Inflammatory macrophage (primary cell): ENCODE data around the gene APOL1.
"Not testable (repeated sequence)": the region's sequence is repeated elsewhere in the genome, so short reads cannot be mapped to it uniquely, and the experiment has no call there.

Source experiments
- DNase-seq, 2 donors: peaks; one replicate each; pipeline ENCODE4 v3.0.0-alpha.2; 2020 to 2022

APOL1 gene

GRCh38 chr22:36225333-36225922, 27.5 kb upstream of the APOL1 start:
- DNase-seq, result no peak

- DNase-seq, result no peak
Measured at GRCh38 chr22:36226189-36226588, 26.7 kb upstream of the APOL1 start.

GRCh38 chr22:36227396-36227795, 25.5 kb upstream of the APOL1 start:
- DNase-seq, result peak; percentile 47 to 80

DNA sequence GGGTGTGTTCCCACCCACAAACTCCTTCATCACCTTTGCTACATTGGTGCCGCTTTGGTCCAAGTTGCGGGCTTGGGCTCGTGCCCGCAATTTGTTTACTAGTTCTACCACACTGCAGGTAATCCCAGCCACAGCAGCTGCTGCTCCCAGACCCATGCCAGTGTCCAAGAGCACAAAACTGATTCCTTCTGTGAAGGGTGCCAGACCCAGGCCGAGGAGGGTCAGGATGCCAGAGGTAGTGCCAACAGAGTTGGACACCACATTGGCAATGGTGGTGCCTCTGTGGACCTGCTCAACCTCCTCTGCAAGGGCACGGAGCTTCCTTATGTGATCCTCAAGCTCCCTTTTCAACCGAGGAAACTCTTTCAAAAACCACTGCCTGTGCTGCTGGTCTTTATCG, 25.1 kb upstream of the APOL1 start:
- no peak for DNase-seq

DNA sequence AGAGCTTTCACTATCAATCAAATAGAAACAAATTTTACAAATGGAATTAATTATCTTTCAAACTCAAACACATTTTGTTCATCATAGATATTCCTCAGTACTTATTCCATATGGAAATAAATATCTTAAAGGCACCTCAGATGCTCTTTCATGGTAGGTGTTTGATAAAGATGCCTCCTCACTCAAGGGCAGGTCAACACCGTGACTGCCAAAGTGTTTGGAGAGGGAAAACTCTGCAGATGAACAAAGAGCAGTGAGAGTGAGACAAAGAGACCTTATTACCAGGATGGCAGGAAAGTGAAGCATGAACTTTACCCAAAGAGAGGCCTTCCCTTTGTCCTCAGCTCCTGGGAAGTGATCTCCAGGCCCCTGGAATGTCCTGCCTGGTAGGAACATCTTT, 24.6 kb upstream of the APOL1 start:
- not testable (repeated sequence) for DNase-seq

- no peak for DNase-seq
Measured at GRCh38 chr22:36228944-36229343, 24.0 kb upstream of the APOL1 start.

DNA sequence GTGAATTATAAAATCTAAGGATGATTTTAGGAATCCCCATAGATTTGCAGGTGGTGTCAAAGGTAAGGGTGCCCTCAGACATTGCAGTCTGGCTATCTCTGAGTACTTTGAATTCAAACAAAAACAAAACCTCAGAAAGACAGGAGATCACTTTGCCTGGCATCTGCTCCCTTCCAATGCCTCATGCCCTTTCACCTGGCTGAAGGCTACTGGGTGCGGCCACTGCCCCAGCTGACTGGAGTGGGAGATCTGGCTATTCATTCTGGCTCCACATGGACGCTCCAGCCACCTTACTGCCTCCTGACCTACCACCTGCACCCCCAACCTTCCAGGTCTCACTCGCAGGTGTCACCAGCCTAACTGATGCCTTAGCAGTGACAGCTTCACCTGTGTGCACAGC, 23.3 kb upstream of the APOL1 start:
- DNase-seq, result not testable (repeated sequence)

DNA sequence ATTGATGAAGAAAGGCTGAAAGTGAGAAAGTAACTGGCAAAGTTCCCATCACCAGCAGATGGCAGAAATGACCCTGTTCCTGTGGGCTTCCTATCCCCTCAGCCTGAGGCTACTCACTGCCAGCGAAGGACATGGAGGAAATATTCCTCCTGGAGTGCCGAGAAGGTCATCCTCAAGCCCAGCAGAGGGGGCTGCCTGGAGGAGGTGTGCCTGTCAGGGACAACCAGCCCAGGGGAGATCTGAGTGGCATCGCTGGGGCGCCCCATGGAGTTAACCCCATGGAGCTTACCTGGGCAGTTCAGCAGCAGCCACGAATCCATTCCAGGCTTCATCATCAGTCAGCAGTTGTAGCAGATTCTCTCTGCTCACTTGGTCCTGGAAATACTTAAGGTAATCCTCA, 21.9 kb upstream of the APOL1 start:
- DNase-seq, result not testable (repeated sequence)

DNA sequence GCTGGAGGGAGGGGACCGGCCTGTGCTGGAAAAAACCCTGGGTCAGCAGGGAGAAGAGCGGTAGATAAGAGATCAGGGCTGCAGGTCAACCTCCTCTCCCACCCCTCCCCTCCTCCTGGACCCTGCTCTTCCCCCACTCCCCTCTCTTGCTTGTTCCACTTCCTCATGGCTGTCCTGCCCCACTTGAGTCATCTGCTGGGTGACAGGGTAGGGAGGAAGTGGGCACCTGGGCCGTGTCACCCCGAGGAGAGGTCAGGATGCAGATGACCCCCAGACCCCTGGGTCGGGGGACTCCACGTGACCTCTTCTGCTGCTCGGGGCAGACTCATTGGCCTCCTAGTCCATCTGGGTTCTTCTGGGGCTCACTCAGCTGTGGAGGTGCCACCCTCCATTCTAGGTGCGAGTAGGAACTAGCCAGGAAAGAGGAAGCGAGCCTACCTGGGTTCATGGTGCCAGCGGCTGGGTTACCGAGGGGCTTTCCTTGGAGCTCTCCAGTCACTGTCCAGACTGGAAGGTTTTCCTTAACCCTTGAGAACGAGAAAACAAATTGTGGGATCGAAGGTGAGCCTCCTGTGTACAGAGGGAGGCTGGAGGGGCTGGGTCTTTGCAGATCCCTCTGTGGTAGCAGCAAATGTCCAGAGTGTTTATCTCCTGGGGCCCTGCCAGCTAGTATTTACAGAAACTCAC, 20.1 kb upstream of the APOL1 start:
- no peak for DNase-seq

DNA sequence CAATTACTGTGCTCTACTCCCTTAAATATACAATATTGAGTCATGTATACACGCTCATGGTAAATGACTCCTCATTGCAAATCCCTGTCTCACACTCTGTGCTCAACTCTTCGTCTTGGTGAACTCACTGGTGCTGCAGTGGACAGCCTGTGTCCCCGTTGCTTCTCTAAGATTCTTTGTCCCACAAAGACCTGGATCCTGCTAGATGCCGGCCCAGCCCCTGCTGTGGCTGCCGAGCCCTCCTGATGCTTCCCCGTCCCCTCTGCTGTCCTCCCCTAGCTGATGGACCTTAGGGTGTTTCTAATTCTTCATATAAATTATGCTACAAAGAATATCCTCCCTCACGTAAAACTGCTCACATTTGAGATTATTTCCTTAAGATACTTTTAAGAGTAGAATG, 19.1 kb upstream of the APOL1 start:
- DNase-seq, result no peak

GRCh38 chr22:36234213-36234612, 18.7 kb upstream of the APOL1 start:
- no peak for DNase-seq

- DNase-seq, result no peak
Measured at GRCh38 chr22:36234919-36235318, 18.0 kb upstream of the APOL1 start.

DNA sequence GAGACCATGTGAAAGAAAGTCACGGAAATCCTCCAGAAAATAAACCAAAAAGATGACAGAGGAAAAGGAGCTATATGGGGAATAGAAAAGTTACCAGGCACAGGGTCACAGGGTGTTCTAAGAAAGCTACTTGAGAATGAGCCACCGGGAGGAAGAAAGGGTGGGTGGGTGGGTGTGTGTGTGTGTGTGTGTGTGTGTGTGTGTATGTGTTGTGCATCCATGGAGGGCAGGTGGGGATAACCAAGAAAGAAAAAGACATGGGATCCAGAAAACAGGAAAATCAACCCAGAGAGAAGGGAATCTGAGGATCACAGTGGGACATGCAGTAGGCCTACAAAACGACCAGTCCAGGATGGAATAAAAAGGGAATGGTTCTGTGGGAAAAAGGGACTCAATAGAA, 17.3 kb upstream of the APOL1 start:
- no peak for DNase-seq

DNA sequence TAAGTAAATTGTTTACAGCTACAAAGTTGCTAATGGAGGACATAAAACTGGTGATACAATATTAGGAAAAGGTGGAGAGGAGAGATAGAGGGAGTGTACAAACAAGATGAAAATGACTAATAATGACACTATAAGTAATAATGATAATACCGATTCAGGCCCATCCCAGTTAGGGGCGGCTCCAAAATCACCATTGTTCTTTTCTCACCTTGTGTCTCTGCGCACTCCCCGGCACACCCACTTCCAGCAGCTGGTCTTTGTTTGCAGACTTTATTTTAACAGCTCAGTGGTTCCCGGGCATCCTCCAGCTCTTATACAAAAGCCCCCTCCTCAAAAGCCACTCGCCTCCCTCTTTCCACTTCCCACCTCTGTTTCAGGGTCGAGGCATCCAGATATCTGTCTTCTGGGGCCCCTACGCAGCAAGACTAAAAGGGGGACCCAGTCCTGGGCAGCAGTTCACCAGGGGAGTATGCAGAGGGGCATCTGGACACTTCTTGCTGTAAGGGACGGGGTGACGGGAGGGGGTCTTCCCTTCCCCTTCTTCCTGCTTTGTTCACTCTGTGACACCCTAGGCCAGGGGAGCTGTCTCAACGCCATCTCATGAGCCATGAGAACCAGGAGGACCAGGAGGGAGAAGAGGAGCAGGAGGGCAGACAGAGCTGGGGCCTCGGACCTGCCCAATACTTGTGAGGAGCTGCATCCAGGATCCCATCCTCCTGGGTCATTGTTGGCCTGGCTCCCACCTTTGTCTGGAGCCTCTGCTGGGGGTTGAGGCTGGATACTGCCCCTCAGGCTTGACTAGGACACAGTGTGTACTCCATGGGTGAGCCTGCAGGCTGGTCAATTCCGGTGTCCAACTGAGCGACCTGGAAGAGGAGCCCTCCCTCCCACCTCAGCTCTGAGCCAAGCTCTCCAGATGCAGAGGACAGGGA, 16.3 kb upstream of the APOL1 start:
- DNase-seq, result no peak

GRCh38 chr22:36237462-36238372, 15.2 kb upstream of the APOL1 start:
- peak; percentile 64 to 79 for DNase-seq

DNA sequence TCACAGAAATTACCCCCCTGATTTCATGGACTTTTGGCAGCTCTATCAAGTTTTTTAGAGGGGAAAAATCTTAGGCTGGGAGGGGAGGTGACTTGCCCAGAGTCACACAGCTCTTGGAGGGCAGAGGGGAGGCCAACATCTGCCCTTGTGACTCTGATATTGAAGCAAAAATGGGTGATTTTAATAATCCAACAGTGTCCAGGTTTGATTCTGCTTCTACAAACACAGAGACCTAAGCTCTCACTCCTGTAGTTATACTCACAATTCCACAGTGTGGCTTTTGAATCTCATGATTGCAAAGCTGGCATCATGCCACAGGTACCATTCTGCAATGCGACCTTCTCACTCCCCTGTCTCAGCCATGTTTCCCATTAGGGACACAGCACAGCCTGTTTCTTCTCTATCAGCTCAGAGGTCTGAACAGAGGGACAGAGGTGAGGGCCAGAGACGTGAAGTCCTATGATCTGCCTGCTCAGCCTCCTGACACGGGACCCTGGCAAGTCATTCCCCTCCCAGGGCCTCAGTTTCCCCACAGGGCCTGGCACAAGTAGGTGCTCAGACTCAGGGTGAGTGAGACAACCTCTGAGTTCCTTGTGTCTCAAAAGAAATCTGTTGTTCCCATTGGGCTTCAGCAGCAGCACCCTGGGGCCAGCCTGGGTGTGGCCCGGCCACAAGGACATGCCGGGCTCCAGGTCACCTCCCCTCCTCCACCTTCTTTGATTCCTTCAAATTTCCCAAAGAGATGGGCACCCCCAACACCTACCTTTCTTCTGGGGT, 14.4 kb upstream of the APOL1 start:
- DNase-seq, result peak in 1 of 2 donors; percentile 35

- DNase-seq, result no peak
Measured at GRCh38 chr22:36239150-36239400, 13.9 kb upstream of the APOL1 start.

DNA sequence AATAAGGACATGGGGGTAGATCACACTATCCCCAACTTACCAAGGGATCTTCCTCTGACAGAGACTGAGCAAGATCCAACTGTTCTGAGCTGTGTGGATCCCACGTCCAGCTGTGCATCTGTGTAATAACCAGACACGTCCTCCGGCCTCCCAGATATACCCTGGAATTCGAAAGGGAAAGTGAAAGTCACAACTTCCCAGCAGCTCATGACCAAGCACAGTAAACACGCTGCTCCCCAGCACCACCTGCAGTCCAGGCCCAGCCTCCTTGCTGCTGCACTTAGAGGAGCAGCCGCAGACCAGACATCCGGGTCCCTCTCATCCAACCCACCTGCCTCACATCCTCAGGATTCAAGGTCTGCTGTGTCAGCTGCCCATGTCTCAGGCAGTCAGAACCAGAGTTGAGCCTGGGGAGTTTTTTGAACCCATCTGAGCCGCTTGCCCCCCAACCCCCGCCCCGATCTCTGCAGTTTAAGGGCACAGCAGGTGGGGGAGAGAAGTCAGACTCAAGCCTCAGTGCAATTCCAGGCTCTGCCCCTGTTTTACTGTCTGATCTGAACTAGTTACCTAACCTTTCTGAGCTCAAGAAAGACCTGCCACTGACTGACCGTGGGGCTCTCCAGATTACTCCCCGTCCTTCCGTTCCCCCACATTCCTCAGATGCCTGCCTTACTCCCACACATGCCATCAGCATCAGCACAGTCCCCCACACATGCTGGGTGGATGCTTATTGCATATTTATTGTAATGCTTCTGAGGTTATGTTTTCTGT, 13.3 kb upstream of the APOL1 start, which contains the start of gene APOL2:
TSS of gene APOL2 (minus strand) at position 127 of the 771 bp plus-strand sequence. CDS start 6,365 bp downstream, outside the sequence.
- peak; percentile 92 to 94 for DNase-seq

DNA sequence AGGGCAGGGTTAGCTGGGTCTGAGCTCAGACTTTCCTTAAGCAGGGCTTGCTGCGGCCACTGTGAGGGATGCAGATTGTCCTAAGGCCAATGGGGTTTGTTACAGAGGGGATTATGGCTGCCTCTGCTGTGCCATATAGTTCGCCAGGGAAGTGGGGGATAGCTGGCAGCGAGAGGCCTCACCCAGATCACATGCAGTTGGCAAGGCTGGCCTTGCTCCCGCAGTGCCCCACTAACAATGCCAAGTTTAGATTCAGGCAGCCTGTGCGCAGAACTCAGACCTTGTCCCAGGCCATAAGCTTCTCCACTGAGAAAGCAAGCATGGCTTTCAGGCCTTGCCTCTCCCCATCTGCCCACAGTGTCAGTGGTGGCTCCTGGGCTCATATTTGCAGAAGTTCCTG, 8.9 kb upstream of the APOL1 start:
- DNase-seq, result no peak

DNA sequence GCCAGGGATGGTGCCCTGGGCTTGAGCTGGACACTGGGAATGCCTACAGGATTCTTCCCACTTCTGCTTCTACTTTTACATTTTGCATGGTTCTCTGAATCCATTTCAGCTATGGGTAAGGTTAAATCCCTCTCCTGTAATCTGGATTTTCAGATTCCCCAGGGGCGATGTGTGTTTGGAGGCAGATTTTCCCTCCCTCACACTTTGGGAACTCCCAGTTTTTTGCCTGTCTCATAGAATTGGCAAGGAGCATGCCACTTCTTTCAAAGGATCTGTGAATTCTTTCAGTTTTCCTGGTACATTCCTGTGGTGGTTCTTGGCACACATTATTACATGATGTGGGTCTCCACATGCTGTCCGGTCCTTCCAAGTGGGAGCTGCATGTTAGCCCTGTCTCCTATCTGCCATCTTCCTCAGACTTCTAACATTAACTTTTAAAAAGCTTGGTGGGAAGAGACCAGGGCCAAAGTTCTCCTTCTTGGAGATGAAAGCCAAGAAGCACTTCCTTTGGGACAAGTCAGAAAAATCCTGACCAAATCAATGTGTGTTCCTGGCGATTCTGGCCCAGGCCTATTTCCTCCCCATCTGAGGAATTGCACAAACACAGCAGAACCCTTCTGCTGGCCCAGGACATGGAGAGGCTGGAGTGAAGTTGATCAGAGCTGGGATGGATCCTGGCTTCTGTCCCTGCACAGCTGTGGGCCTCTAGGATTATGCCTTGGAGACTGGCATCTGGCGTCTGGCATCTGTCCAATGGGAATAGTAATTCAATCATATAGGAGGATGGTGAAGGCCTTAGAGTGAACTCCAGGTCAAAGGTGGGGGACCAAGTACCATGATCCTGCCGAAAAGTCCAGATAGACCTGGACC, 8.2 kb upstream of the APOL1 start:
- no peak for DNase-seq
